Activated CD8-positive, alpha-beta memory T cell treated with anti-CD3 and anti-CD28 coated beads for 36 hours (primary cell): Measurements from ENCODE around the gene CES3. TPM values are rescaled to one million over a fixed set of nuclear protein-coding genes. Genes with fewer than 3 reads are reported as not detected.

ENCODE experiments used
- CTCF ChIA-PET: fragments of 350-600 bp; sonication (Branson Sonifier 250); formaldehyde crosslinking; loops from one replicate; lab custom pipeline; 2021; ENCODE audit warnings: antibody characterized with exemption; lab: Charles Lee
- POLR2A ChIA-PET: fragments of 350-600 bp; sonication (Branson Sonifier 250); formaldehyde crosslinking; loops from one replicate; lab custom pipeline; 2021; ENCODE audit warnings: antibody characterized with exemption; lab: Charles Lee
- total RNA-seq, 2 experiments: library from RNA; stranded (reverse); gene quantifications; one replicate each; pipeline ENCODE4 v1.2.3, GENCODE V29; 2021

Gene CES3
- total RNA-seq, 2 experiments from 2014 or later = 0.31 to 0.57 TPM

GRCh38 chr16:66974932-66975246 is 13.8 kb downstream of the CES3 start:
- ChIA-PET POLR2A (interaction anchor here (0.6 to 1.7 kb wide), 2 partner anchors 39 to 187 kb away, joined by 3 to 5 read pairs; no protein-coding TSS in a partner anchor), CTCF (interaction anchor here (1.2 to 2.5 kb wide), 5 partner anchors 9 to 210 kb away, joined by 3 to 15 read pairs (median 6); no protein-coding TSS in a partner anchor)

GRCh38 chr16:66975302-66975893 is 14.3 kb downstream of the CES3 start:
- ChIA-PET CTCF (interaction anchor here (1.0 to 4.0 kb wide), 7 partner anchors 9 to 210 kb away, joined by 3 to 25 read pairs (median 6); partner anchors contain the start of gene NOL3), POLR2A (interaction anchor here (0.6 to 1.7 kb wide), 2 partner anchors 38 to 187 kb away, joined by 3 to 5 read pairs; no protein-coding TSS in a partner anchor)

GRCh38 chr16:66976746-66977145 is 15.7 kb downstream of the CES3 start:
- ChIA-PET POLR2A (interaction anchor here (0.5 to 1.7 kb wide), 2 partner anchors 37 to 243 kb away, joined by 4 to 5 read pairs; no protein-coding TSS in a partner anchor), CTCF (interaction anchor here (0.8 to 4.0 kb wide), 15 partner anchors 13 to 220 kb away, joined by 3 to 25 read pairs (median 4); partner anchors contain the start of genes B3GNT9, CES3 and NOL3)

GRCh38 chr16:66977341-66978113 is 16.5 kb downstream of the CES3 start:
- ChIA-PET POLR2A (interaction anchor here (0.5 kb wide), 1 partner anchor 242 kb away, joined by 4 read pairs; no protein-coding TSS in a partner anchor), CTCF (interaction anchor here (0.7 to 4.0 kb wide), 20 partner anchors 11 to 219 kb away, joined by 3 to 25 read pairs (median 4); partner anchors contain the start of genes B3GNT9, CES3, FBXL8 and TRADD)

- POLR2A ChIA-PET = interaction anchor here (1.2 kb wide), 1 partner anchor 34 kb away, joined by 4 read pairs; no protein-coding TSS in a partner anchor
- CTCF ChIA-PET = interaction anchor here (0.5 to 4.0 kb wide), 8 partner anchors 26 to 556 kb away, joined by 3 to 25 read pairs (median 6); partner anchors contain the start of genes CBFB, FBXL8 and TRADD
Measured at GRCh38 chr16:66979011-66979717, 18.1 kb downstream of the CES3 start.

GRCh38 chr16:66983033-66983432 is 22.0 kb downstream of the CES3 start:
- ChIA-PET POLR2A (interaction anchor here (0.6 to 1.1 kb wide), 3 partner anchors 47 to 73 kb away, joined by 3 read pairs; no protein-coding TSS in a partner anchor), CTCF (interaction anchor here (1.2 to 2.7 kb wide), 3 partner anchors 35 to 498 kb away, joined by 3 to 12 read pairs (median 8); partner anchors contain the start of gene ATP6V0D1)

- CTCF ChIA-PET = interaction anchor here (1.0 to 2.7 kb wide), 6 partner anchors 15 to 200 kb away, joined by 3 to 12 read pairs (median 6); partner anchors contain the start of gene CES3
- POLR2A ChIA-PET = interaction anchor here (0.9 to 1.8 kb wide), 4 partner anchors 9 to 174 kb away, joined by 4 to 18 read pairs (median 6); partner anchors contain the start of genes FBXL8 and TRADD
Measured at GRCh38 chr16:66984892-66985311, 23.8 kb downstream of the CES3 start.

GRCh38 chr16:66986559-66986958 is 25.5 kb downstream of the CES3 start:
- POLR2A ChIA-PET = no interaction called here
- CTCF ChIA-PET = no interaction called here

- ChIA-PET POLR2A (no interaction called here), CTCF (interaction anchor here (0.6 to 1.2 kb wide), 4 partner anchors 25 to 167 kb away, joined by 3 to 5 read pairs (median 4); no protein-coding TSS in a partner anchor)
Measured at GRCh38 chr16:66988197-66988788, 27.2 kb downstream of the CES3 start, which contains the start of gene CES4A. CES4A (plus strand) TSS chr16:66988589; CDS start chr16:66988773, 184 bp downstream.

- ChIA-PET CTCF (interaction anchor here (1.0 to 2.3 kb wide), 5 partner anchors 14 to 164 kb away, joined by 3 to 8 read pairs (median 4); no protein-coding TSS in a partner anchor), POLR2A (interaction anchor here (0.7 kb wide), 1 partner anchor 74 kb away, joined by 3 read pairs; no protein-coding TSS in a partner anchor)
Measured at GRCh38 chr16:66991545-66992077, 30.5 kb downstream of the CES3 start.

GRCh38 chr16:66993558-66993957 is 32.5 kb downstream of the CES3 start:
- CTCF ChIA-PET = interaction anchor here (1.2 kb wide), 1 partner anchor 162 kb away, joined by 3 read pairs; no protein-coding TSS in a partner anchor
- POLR2A ChIA-PET = interaction anchor here (1.0 kb wide), 1 partner anchor 8 kb away, joined by 4 read pairs; no protein-coding TSS in a partner anchor

GRCh38 chr16:66996324-66996982 is 35.4 kb downstream of the CES3 start:
- POLR2A ChIA-PET = no interaction called here
- CTCF ChIA-PET = no interaction called here

- ChIA-PET POLR2A (no interaction called here), CTCF (no interaction called here)
Measured at GRCh38 chr16:66996983-66997358, 35.9 kb downstream of the CES3 start.

- POLR2A ChIA-PET = interaction anchor here (0.5 to 1.8 kb wide), 3 partner anchors 15 to 235 kb away, joined by 3 to 6 read pairs (median 5); no protein-coding TSS in a partner anchor
- CTCF ChIA-PET = interaction anchor here (1.0 to 1.5 kb wide), 3 partner anchors 15 to 30 kb away, joined by 3 to 7 read pairs (median 3); no protein-coding TSS in a partner anchor
Measured at GRCh38 chr16:67000384-67001351, 39.6 kb downstream of the CES3 start.

- ChIA-PET POLR2A (no interaction called here), CTCF (interaction anchor here (2.0 kb wide), 1 partner anchor 11 kb away, joined by 6 read pairs; no protein-coding TSS in a partner anchor)
Measured at GRCh38 chr16:67001726-67002125, 40.7 kb downstream of the CES3 start.
